ENCODE measurements around the gene ATR.

ATR gene

GRCh38 chr3:142530296-142530695 lies 48.2 kb downstream of the ATR start:
- no peak for DNase-seq (ENCODE audit: low read depth in 2 of 3, low spot score in 2 of 3)

GRCh38 chr3:142523921-142524566 lies 54.5 kb downstream of the ATR start:
- DNase-seq (ENCODE audit: low read depth in 2 of 3, low spot score in 2 of 3) = no peak

GRCh38 chr3:142509079-142509478 lies 69.5 kb downstream of the ATR start:
- DNase-seq (ENCODE audit: low read depth in 2 of 3, low spot score in 2 of 3) = no peak

- no peak for DNase-seq (ENCODE audit: low read depth in 2 of 3, low spot score in 2 of 3)
Observed at GRCh38 chr3:142507241-142507640, 71.3 kb downstream of the ATR start.

GRCh38 chr3:142502187-142502985 lies 76.1 kb downstream of the ATR start:
- no peak for DNase-seq (ENCODE audit: low read depth in 2 of 3, low spot score in 2 of 3)

- no peak for DNase-seq (ENCODE audit: low read depth in 2 of 3, low spot score in 2 of 3)
Observed at GRCh38 chr3:142501004-142501926, 77.3 kb downstream of the ATR start.

GRCh38 chr3:142500211-142500610 lies 78.3 kb downstream of the ATR start:
- no peak for DNase-seq (ENCODE audit: low read depth in 2 of 3, low spot score in 2 of 3)

GRCh38 chr3:142498397-142499180 lies 79.9 kb downstream of the ATR start:
- no peak for DNase-seq (ENCODE audit: low read depth in 2 of 3, low spot score in 2 of 3)

- DNase-seq (ENCODE audit: low read depth in 2 of 3, low spot score in 2 of 3) = no peak
Observed at GRCh38 chr3:142497729-142498128, 80.8 kb downstream of the ATR start.

- no peak for DNase-seq (ENCODE audit: low read depth in 2 of 3, low spot score in 2 of 3)
Observed at GRCh38 chr3:142495103-142495502, 83.4 kb downstream of the ATR start.

- no peak for DNase-seq (ENCODE audit: low read depth in 2 of 3, low spot score in 2 of 3)
Observed at GRCh38 chr3:142492184-142492583, 86.3 kb downstream of the ATR start.

- DNase-seq (ENCODE audit: low read depth in 2 of 3, low spot score in 2 of 3) = no peak
Observed at GRCh38 chr3:142489572-142490323, 88.8 kb downstream of the ATR start.

GRCh38 chr3:142484912-142485435 lies 93.6 kb downstream of the ATR start:
- no peak for DNase-seq (ENCODE audit: low read depth in 2 of 3, low spot score in 2 of 3)

- DNase-seq (ENCODE audit: low read depth in 2 of 3, low spot score in 2 of 3) = no peak
Observed at GRCh38 chr3:142481196-142481595, 97.3 kb downstream of the ATR start.

- DNase-seq (ENCODE audit: low read depth in 2 of 3, low spot score in 2 of 3) = no peak
Observed at GRCh38 chr3:142470826-142471225, 107.7 kb downstream of the ATR start.

GRCh38 chr3:142468456-142468855 lies 110.1 kb downstream of the ATR start:
- no peak for DNase-seq (ENCODE audit: low read depth in 2 of 3, low spot score in 2 of 3)

- no peak for DNase-seq (ENCODE audit: low read depth in 2 of 3, low spot score in 2 of 3)
Observed at GRCh38 chr3:142467768-142468167, 110.8 kb downstream of the ATR start.

- DNase-seq (ENCODE audit: low read depth in 2 of 3, low spot score in 2 of 3) = no peak
Observed at GRCh38 chr3:142460689-142461088, 117.8 kb downstream of the ATR start.

GRCh38 chr3:142459929-142460328 lies 118.6 kb downstream of the ATR start:
- no peak for DNase-seq (ENCODE audit: low read depth in 2 of 3, low spot score in 2 of 3)

GRCh38 chr3:142459096-142459495 lies 119.4 kb downstream of the ATR start:
- DNase-seq (ENCODE audit: low read depth in 2 of 3, low spot score in 2 of 3) = no peak
